NB4 (cell line): ENCODE measurements around the gene SLC36A3.

Experiments
- CTCF ChIP-seq: IDR thresholded peaks from one replicate; pipeline ENCODE4 v1.5.1; 2012; ENCODE audit warnings: low read depth, low read length
- MAX ChIP-seq: IDR thresholded peaks from 2 replicates; pipeline ENCODE4 v1.6.1; 2011; ENCODE audit warnings: low read depth, low read length
- POLR2A ChIP-seq: IDR thresholded peaks from 2 replicates; pipeline ENCODE4 v1.6.1; 2011; ENCODE audit warnings: mild to moderate bottlenecking; ENCODE audit not compliant: insufficient read length; ENCODE audit errors: extremely low read depth

GRCh38 chr5:151280443-151280842, 23.1 kb downstream of the SLC36A3 start:
- TF ChIP-seq CTCF = no peak
- TF ChIP-seq POLR2A = no peak
- no peak for TF ChIP-seq MAX
